NCI-H460 (cell line): ENCODE measurements around the gene SLC25A20. TPM values are rescaled to one million over a fixed set of nuclear protein-coding genes. Genes with fewer than 3 reads are reported as not detected.

Experiments used
- DNase-seq: peaks from one replicate; pipeline ENCODE4 v3.0.0-alpha.2; 2016; ENCODE audit warnings: low read depth; ENCODE audit errors: extremely low read depth
- total RNA-seq: library from RNA; depleted of rRNA; stranded (reverse); fragments of >200 nt; shearing (Covaris generic); gene quantifications from 2 replicates; pipeline ENCODE4 v1.2.3, GENCODE V29; 2014

The SLC25A20 gene
- total RNA-seq, 1 experiment from 2014 or later = 11.6 TPM

DNA sequence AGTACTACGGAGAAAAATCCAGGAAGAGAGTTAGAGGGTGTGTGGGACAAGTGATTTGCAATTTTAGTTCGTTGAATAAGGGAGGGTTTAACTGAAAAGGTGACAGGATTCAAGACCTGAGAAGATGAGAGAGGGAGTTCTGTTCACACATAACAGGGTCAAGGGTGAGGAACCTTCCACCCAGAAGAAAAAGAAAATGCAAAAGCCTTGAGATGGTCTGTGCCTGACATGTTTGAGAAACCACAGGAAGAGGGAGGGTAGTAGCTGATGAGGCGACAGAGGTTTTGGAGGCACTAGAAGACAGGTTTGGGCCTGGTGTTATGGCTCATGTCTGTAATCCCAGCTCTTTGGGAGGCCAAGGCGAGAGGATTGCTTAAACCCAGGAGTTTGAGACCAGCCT, 591 bp upstream of the SLC25A20 start:
- no peak for DNase-seq

- DNase-seq = no peak
Measured at GRCh38 chr3:48897460-48898376, 964 bp downstream of the SLC25A20 start.

GRCh38 chr3:48896936-48897335, 1.7 kb downstream of the SLC25A20 start:
- no peak for DNase-seq

DNA sequence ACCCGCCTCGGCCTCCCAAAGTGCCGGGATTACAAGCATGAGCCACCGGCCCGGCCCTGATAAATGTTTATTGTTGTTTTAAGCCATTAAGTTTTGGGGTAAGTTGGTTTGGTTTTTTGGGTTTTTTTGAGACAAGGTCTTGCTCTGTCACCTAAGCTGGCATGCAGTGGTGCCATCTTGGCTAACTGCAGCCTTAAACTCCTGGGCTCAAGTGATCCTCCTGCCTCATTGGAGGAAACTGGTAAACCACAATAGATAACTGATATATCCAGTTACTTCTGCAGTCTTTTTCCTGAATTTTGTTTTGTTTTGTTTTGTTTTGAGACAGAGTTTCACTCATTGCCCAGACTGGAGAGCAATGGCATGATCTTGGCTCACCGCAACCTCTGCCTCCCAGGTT, 4.2 kb downstream of the SLC25A20 start:
- no peak for DNase-seq

DNA sequence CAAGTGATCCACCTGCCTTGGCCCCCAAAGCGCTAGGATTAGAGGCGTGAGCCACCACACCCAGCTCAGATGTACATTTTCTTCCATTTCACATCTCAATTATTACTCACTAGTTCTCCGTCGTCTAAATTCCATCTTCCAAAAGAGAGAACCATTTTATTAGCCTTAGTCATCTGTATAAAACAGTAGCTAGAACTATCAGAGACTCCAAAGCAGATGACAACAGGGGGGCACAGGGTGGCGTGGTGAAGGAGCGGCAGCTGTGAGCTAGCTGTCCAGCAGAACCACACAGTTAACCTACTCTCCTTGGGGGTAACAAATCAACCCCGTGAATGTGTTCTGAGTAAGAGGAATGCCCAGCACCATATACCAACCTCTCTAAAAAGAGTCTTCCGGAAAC, 7.1 kb downstream of the SLC25A20 start:
- DNase-seq = no peak

DNA sequence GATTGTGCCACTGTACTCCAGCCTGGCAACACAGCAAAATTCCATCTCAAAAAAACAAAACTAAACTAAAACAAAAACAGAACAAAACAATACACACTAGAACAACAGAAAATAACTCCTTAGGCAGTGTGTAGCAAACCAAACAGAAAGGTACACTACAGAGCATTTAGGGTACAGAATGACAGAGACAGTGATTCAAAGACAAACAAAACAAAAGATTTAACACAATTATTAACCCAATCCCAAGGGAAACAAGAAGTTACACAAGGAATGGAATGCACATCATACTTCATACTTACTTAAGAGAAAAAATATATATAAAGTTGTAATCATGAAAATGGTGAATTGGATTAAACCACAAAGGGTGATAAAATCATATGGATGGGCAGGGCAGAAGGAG, 12.9 kb downstream of the SLC25A20 start:
- DNase-seq = no peak

- no peak for DNase-seq
Measured at GRCh38 chr3:48881652-48882114, 17.0 kb downstream of the SLC25A20 start.

- no peak for DNase-seq
Measured at GRCh38 chr3:48881006-48881405, 17.7 kb downstream of the SLC25A20 start.

DNA sequence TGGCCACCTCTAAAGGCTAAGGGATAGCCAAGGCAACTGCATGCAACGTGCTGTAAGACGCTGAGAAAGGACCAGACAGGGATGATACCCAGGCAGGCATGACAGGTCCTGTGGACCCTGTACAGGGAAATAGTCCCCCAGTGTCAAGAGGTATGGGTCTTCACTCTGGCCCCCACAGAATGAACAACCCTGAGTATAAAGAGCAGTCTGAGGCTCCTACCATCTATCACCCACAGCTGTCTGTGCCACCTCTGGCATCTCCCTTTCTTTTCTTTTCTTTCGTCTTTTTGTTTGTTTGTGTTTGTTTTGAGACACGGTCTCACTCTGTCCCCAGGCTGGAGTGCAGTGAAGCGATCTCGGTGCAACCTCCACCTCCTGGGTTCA, 18.7 kb downstream of the SLC25A20 start:
- DNase-seq = no peak

DNA sequence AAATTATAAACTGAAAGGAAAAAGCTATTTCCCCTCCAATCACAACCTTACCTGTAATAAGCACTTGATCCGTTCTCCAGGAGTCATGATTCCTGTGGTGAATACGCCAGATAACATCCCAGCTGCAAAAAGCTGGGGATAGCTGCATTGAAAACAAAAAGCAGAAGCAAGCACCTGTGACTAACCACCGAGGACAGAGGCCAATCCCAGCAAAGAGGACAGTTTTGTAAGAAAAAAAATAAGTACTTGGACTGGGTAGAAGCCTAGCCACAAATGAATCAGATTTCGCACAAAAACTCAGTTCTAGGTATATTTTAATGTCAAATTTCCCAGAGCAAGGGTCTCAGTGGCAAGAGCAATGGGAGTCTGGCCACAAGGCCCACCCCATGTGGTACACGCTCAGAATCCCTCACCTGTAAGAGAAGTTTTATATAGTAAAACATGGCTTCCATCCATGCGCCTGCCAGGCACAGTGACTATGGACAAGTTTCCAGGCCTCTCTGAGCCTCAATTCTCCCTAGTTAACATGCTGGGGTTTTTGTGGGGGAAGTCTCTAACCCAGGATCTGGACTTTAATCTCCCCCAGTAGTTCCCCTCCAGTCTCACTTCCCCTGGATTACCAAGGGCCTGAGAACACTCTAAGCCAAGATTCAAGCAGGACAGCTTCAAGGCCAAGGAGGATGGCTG, 19.2 kb downstream of the SLC25A20 start:
- no peak for DNase-seq

DNA sequence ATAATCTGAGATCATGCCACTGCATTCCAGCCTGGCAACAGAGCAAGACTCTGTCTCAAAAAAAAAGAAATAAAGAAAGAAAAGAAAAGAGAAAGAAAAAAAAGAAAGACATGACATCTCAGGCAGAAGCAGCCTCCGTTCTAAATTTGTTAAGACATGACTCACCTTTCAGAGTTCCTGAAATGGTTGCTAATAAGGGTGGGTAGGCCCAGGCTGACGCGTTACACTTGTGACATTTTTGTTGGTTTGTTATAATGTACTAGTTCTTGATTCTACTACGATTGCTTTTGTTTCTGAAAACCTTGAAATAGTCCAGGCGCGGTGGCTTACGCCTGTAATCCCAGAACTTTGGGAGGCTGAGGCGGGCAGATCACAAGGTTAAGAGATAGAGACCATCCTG, 21.0 kb downstream of the SLC25A20 start:
- no peak for DNase-seq

- no peak for DNase-seq
Measured at GRCh38 chr3:48863122-48863521, 35.6 kb downstream of the SLC25A20 start.

GRCh38 chr3:48859206-48859605, 39.5 kb downstream of the SLC25A20 start:
- no peak for DNase-seq

DNA sequence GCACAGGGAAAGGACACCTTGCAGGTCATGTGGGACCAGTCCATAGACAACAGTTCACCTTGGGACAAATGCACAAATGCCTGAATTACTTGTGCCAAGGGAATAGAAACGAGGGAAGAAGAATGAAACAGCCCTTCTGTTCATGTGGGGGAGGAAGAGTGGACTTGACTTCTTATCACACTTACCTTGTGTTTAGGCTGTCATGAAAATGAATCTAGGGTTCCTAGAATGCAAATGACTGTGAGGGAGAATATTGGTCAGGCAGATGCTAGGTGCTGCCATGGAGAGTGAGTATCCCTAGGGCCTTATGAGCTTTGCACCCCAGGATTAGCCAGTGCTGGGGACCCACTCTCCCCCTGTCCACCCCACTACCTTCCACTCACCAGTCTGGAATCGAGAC, 40.0 kb downstream of the SLC25A20 start:
- no peak for DNase-seq

GRCh38 chr3:48857641-48858040, 41.0 kb downstream of the SLC25A20 start:
- DNase-seq = no peak

GRCh38 chr3:48856469-48856868, 42.2 kb downstream of the SLC25A20 start:
- DNase-seq = no peak

DNA sequence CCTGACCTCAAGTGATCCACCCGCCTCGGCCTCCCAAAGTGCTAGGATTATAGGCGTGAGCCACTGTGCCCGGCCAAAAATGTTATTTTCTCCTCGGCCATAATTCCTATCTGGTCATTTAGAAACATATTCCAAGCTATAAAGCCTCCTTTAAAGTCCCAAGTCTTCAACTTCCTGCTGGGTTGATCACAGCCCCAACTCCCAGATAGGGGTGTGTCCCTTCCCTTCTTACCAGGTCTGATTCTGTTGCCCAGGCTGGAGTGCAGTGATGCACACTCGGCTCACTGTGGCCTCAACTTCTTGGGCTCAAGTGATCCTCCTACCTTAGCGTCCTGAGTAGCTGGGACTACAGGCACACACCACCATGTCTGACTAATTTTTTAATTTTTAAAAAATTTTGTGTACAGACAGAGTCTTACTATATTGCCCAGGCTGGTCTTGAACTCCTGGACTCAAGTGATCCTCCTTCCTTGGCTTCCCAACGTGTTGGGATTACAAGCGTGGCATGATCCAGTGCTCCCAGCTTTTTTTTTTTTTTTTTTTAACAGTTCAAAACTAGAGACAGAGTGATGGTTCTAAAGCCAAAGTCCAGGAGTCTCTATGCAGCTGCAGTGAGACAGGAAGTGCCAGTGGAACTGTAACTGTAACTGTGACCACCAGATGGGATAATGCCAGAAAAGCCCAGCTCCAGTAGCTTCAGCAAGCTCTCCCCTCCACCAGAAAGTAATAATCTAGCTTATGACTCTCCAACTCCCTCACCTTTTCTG, 42.8 kb downstream of the SLC25A20 start:
- no peak for DNase-seq

- DNase-seq = no peak
Measured at GRCh38 chr3:48852151-48852550, 46.5 kb downstream of the SLC25A20 start.

GRCh38 chr3:48851407-48851806, 47.3 kb downstream of the SLC25A20 start:
- no peak for DNase-seq

GRCh38 chr3:48848816-48849515, 49.7 kb downstream of the SLC25A20 start:
- DNase-seq = no peak
